HG02588 (cell line): ENCODE results near the gene FERMT1.
"Not testable (repeated sequence)": the region's sequence is repeated elsewhere in the genome, so short reads cannot be mapped to it uniquely, and the experiment has no call there.

Source experiments
- ATAC-seq: cut with Tn5 transposase; IDR thresholded peaks from one replicate; pipeline ENCODE4 v1.9.1; 2021; ENCODE audit warnings: mild to moderate bottlenecking, moderate library complexity; ENCODE audit not compliant: unreplicated experiment

Gene FERMT1

DNA sequence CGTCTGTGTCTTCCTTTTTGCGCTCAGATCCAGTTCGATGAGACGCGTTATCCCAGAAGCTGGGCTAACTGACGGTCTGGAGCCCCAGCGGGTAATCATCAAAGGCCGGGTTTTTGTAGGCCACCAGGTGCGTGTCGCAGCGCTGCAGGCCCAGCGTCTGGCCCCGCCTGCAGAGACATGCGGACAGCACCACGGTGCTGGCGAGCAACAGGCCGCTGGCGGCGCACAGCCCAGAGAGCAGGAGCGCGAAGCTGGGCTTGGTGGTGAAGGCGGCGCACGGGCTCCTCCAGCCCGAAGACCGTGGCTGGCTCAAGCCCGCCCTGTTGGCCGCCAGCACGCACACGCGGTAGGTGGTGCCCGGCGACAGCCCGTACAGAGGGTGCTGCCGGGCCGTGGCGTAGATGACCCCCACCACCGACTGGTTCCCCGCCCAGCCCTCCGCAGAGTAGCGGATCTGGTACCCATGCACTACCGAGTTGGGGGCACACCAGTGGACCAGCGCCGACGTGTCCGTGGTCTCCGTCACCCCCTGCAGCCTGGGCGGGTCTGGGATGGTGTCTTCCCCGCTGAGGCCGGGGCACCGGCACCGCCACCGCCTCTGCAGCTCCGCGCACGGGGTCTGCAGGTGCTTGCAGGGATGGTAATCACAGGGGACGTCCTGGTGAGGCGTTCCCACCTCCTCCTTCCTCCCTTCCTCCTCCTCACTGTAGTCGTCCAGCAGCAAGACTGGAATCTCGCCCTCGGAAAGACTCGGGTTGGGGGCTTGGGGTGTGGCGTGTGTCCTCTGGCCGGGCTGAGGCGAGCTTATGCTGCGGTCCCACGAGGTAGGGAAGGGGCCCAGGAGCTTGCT lies 81.6 kb downstream of the FERMT1 start:
- ATAC-seq = no peak

DNA sequence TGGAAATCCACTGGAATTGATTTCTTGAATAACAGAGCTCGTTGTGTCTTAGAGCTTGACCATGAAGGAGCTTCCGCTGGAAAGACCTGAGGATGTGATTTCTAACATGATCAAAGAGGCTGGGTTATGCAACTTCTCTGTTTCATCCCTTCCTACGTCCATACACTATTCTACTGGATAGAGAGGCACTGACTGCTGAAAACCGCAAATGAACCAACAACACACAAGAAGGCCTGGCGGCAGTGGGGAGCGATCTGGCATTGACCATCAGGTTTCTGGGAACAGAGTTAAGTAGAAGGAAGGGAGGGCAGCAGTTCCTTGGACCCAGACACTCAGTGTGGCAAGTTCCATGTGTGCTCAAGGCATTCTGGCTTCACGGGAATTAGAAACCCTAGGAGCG lies 82.3 kb downstream of the FERMT1 start:
- no peak for ATAC-seq

DNA sequence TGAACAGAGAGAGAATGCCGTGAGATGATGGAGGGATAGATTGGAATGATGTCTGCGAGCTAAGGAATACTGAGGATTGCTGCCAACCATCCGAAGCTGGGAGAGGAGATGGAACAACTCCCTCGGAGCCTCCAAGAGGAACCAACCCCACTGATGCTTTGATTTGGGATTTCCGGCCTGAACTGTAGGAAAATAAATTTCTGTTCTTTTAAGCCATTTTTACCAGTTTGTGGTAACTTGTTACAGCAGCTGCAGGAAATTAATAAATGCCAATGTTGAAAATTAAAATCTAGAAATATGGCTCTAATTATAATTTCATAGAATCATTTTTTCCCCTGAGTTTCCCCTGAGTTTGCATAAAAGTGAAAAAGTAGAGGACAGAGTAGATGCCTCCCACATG lies 83.1 kb downstream of the FERMT1 start:
- ATAC-seq = no peak

DNA sequence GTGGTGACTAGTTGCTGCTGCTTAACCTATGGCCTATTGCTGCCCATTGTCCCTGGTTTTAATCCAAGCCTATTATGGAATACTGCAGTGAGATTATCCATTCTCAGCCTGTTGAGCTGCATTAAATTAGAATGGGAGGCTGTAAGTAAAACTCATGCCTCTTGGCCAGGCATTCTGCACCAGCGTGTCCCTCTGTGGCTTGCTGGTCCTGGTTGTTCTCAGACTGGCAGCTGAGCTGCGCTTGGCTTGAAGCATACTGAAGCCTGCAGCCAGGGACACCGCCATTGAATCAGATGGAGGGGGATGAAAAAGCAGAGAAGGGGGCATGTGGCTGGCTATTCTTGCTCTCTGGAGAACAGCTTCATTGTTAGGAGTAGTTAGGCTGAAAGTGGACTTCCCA lies 84.6 kb downstream of the FERMT1 start:
- no peak for ATAC-seq

DNA sequence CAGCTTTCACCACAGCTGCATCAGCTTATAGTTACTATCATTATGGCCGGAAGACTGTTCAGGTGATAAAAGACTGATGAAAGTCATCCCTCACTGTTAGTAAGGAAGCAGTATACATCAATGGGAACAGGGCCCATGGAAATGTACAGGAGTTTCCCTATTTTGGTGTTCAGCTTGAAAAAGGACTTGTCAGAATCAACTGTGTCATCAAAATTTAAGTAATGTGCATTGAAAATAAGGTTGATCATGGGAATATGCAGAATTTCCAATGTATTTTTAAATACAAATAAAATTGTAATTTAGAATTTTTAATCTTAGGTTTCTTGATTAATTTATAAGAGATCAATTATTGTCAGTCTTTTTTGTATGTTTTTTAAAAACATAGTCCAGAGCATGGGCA lies 85.7 kb downstream of the FERMT1 start:
- no peak for ATAC-seq

DNA sequence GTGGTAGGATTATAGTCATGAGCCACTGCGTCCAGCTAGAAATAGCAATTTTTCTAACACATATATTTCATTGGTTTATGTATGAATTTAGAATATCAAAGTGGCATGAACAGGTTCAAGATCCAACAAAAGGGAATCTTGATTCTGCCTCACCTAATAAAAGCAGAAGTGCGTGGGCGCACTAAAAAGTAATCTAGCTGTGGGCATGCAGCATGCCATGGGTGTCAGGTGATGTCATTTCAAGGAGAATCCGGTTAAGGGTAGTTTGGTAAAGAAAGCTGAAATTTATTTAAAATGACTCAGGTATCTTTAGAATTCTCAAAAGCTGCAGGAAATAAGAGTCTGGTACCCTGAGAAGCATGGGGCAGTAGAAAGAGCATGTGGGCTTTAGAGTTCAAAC lies 86.6 kb downstream of the FERMT1 start:
- ATAC-seq = no peak

DNA sequence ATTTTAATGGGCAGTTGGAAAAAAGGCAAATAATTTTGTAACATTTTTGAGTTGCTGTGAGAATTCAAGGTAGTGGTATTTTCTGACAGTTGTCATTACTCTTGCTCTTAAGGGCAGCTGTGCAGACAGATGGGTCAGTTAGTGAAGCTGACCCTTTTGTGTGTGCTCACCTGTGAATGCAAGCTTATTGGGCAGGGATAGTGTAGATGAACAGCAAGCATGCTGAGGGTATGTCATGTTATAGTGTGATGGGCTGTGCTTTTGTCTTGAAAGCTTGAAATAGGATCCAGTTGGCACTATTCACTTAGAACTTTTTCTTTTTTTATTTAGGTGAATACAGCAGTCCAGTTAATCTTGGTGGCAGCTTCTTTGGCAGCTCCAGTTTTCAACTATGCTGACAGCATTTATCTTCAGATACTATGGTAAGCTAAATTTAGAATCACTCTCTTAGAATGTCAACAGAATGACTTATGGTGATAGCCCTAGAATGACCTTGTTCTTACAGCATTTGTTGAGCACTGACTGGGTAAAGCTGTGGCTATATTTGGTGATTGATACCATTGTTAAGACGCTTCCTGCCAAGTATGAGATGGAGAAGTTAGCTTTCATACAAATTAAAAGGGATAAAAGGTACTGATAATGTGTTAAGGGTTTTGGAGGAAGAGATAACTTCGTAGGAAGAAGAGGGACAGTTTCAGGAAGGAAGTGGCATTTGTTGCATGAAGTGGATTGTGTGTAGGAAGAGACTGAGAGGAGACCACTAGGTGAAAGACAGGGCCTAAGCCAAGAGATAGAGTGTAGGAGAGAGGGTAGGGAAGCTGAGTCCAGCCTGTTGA lies 88.5 kb downstream of the FERMT1 start:
- ATAC-seq = no peak

DNA sequence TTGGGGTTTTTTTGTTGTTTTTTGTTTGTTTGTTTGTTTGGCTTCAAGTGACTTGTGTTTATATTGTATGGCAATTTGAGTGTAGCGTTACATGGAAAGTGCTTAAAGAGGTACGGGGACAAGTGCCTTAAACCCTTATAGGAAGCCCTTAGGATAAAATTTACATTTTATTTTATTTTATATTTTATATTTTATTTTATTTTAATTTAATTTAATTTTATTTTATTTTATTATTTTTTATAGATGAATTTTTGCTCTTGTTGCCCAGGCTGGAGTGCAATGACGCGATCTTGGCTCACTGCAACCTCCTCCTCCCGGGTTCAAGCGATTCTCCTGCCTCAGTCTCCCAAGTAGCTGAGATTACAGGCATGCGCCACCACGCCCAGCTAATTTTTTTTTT lies 89.9 kb downstream of the FERMT1 start:
- not testable (repeated sequence) for ATAC-seq

DNA sequence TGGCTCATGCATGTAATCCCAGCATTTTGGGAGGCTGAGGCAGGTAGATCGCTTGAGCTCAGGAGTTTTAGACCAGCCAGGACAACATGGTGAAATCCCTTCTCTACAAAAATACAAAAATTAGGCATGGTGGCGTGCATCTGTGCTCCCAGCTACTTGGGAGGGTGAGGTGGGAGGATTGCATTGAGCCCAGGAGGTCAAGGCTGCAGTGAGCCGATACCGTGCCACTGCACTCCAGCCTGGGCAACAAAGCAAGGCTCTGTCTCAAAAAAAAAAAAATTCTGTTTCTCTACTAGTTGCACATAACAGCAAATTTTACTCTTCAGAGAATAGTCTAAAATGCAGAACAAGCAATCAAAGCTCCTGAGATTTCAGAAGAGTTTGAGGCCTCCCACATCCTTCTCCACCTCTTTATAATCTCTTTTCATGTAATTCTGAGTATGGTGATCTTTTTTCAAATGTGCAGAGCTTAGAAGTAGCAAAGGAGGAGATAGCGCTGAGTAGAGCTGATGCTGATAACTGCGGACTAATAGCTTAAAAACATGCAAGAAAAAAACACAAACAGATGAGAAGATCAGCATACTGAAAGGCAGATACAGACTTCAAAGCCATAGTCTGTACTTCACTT lies 92.3 kb downstream of the FERMT1 start:
- ATAC-seq = no peak

DNA sequence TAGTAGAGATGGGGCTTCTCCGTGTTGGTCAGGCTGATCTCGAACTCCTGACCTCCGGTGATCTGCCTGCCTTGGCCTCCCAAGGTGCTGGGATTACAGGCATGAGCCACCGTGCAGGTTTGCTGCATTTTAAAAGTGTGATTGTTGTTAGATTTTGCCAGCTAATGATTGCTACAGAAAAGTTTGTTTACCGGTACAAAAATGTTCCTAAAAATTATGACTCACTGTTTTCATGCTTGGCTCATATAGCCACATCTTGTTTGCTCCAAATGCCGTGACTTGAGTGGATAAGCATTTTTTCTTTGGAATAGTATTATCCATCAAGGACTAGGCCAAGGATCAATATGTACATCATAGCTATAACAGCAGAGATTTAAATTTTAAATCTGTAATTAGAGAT lies 93.3 kb downstream of the FERMT1 start:
- no peak for ATAC-seq

DNA sequence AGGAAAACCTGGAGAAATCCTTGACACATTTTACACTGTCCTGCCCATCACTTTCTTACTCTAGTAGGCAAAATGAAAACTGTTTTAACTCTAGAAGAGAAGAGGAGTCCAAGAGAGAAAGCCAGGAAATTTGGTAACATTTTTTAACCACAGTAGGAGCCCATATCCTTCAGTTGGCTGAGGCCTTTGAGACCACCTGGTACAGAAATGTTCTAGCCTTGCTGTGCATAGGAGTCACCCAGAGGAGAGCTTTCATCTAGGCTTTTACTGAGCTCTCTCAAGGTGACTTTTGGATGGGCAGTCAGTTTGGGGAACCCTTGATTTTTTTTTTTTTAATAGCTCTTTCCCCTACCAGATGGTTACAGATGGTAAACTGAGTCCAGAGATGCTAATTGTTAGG lies 94.0 kb downstream of the FERMT1 start:
- no peak for ATAC-seq

DNA sequence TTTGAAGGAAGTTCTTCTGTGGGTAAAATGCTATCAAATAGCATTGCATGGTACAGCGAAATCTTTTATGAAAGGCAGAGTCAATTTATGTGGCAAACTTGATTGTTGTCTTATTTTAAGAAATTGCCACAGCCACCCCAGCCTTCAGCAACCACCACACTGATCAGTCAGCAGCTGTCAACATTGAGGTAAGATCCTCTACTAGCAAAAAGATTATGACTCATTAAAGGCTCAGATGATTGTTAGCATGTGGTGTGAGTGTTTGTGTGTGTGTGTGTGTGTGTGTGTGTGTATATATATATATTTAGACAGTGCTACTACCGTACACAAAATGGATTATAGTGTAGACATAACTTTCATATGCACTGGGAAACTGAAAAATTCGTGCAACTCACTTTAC lies 96.8 kb downstream of the FERMT1 start:
- no peak for ATAC-seq
